Neural cell (in vitro differentiated cells): Measurements from ENCODE around the gene CCDC9B. TPM values are rescaled to one million over a fixed set of nuclear protein-coding genes. Genes with fewer than 3 reads are reported as not detected.

Experiments
- H2AFZ ChIP-seq: fragments of 200-600, 300-800 bp; sonication (generic), shearing (Covaris generic); 2 replicates; pipeline ENCODE4 v1.6.0; 2014; ENCODE audit warnings: low read depth, mild to moderate bottlenecking, antibody characterized with exemption, low read length, moderate library complexity
- H3F3A ChIP-seq: fragments of 200-600 bp; shearing (Covaris generic); 2 replicates; pipeline ENCODE4 v1.6.1; 2016; ENCODE audit warnings: mild to moderate bottlenecking, moderate library complexity, mixed read lengths, antibody characterized with exemption, low read length; ENCODE audit not compliant: insufficient read depth, poor library complexity, severe bottlenecking
- H3K27ac ChIP-seq: fragments of 200-600, 300-800 bp; sonication (generic), shearing (Covaris generic); 2 replicates; pipeline ENCODE4 v1.5.1; 2014; ENCODE audit warnings: mild to moderate bottlenecking, low read length, moderate library complexity
- H3K27me3 ChIP-seq: fragments of 300-800, 200-600 bp; sonication (generic), shearing (Covaris generic); 2 replicates; pipeline ENCODE4 v1.6.0; 2014; ENCODE audit warnings: mild to moderate bottlenecking, low read depth, low read length, moderate library complexity; ENCODE audit not compliant: insufficient read depth
- H3K36me3 ChIP-seq: fragments of 300-800, 200-600 bp; sonication (generic), shearing (Covaris generic); 2 replicates; pipeline ENCODE4 v1.5.1; 2014; ENCODE audit warnings: mild to moderate bottlenecking, antibody characterized with exemption, low read length, moderate library complexity; ENCODE audit not compliant: insufficient read depth
- H3K4me2 ChIP-seq: fragments of 300-800, 200-600 bp; sonication (generic), shearing (Covaris generic); 2 replicates; pipeline ENCODE4 v1.6.0; 2014; ENCODE audit warnings: mild to moderate bottlenecking, low read length
- H3K4me3 ChIP-seq: fragments of 300-800, 200-600 bp; sonication (generic), shearing (Covaris generic); 2 replicates; pipeline ENCODE4 v1.5.1; 2014; ENCODE audit warnings: mild to moderate bottlenecking, low read length, moderate library complexity
- H3K79me2 ChIP-seq: fragments of 200-600 bp; shearing (Covaris generic); replicated peaks from 2 replicates; pipeline ENCODE4 v1.6.0; 2014; ENCODE audit warnings: mild to moderate bottlenecking, low read length, moderate library complexity; ENCODE audit not compliant: insufficient read depth
- H3K9ac ChIP-seq: fragments of 300-800, 200-600 bp; sonication (generic), shearing (Covaris generic); 2 replicates; pipeline ENCODE4 v1.6.1; 2016; ENCODE audit warnings: mild to moderate bottlenecking, low read length, mixed read lengths
- H3K9me2 ChIP-seq: fragments of 200-600 bp; shearing (Covaris generic); 2 replicates; pipeline ENCODE4 v1.6.1; 2016; ENCODE audit warnings: mild to moderate bottlenecking, low read length, mixed read lengths; ENCODE audit not compliant: insufficient read depth
- H3K9me3 ChIP-seq: fragments of 200-600, 300-800 bp; sonication (generic), shearing (Covaris generic); 2 replicates; pipeline ENCODE4 v1.6.1; 2016; ENCODE audit warnings: mild to moderate bottlenecking, mixed run types, low read length, moderate library complexity, mixed read lengths
- H4K20me1 ChIP-seq: fragments of 200-600 bp; shearing (Covaris generic); 2 replicates; pipeline ENCODE4 v1.6.1; 2016; ENCODE audit warnings: mild to moderate bottlenecking, mixed run types; ENCODE audit not compliant: insufficient read depth
- EP300 ChIP-seq: fragments of 450-650 bp; conservative IDR thresholded peaks from 2 replicates; pipeline ENCODE4 v1.6.1; 2014; ENCODE audit warnings: antibody characterized with exemption, mild to moderate bottlenecking, moderate library complexity; ENCODE audit not compliant: poor library complexity, severe bottlenecking
- EZH2 ChIP-seq: fragments of 200-600, 300-800 bp; shearing (Covaris generic), sonication (generic); IDR thresholded peaks from 2 replicates; pipeline ENCODE4 v1.6.1; 2014; ENCODE audit warnings: antibody characterized with exemption, low read length, borderline replicate concordance, mild to moderate bottlenecking; ENCODE audit not compliant: insufficient read depth, poor library complexity, severe bottlenecking
- MXI1 ChIP-seq: fragments of 450-650 bp; conservative IDR thresholded peaks from 2 replicates; pipeline ENCODE4 v1.6.1; 2014; ENCODE audit warnings: antibody characterized with exemption, mild to moderate bottlenecking; ENCODE audit not compliant: poor library complexity, severe bottlenecking
- POLR2AphosphoS5 ChIP-seq: IDR thresholded peaks from 2 replicates; pipeline ENCODE4 v1.6.1; 2012
- RAD21 ChIP-seq: fragments of 450-650 bp; conservative IDR thresholded peaks from 2 replicates; pipeline ENCODE4 v1.6.1; 2014; ENCODE audit warnings: antibody characterized with exemption, mild to moderate bottlenecking, moderate library complexity
- REST ChIP-seq: IDR thresholded peaks from 2 replicates; pipeline ENCODE4 v1.6.1; 2012; ENCODE audit warnings: borderline replicate concordance
- SMC3 ChIP-seq: fragments of 450-650 bp; conservative IDR thresholded peaks from 2 replicates; pipeline ENCODE4 v1.6.1; 2014; ENCODE audit warnings: antibody characterized with exemption, mild to moderate bottlenecking, moderate library complexity; ENCODE audit not compliant: poor library complexity
- TAF1 ChIP-seq: IDR thresholded peaks from 2 replicates; pipeline ENCODE4 v1.6.1; 2012; ENCODE audit warnings: low read depth
- polyA plus RNA-seq: library from polyadenylated mRNA; depleted of rRNA; stranded (reverse); fragments of >200 nt; gene quantifications from 2 replicates; pipeline ENCODE4 v1.2.3, GENCODE V29; 2014
- TF ChIP-seq, protein P1 (sequence below): fragments of 450-650 bp; IDR thresholded peaks from 2 replicates; pipeline ENCODE4 v1.5.1; 2014; ENCODE audit warnings: antibody characterized with exemption, mild to moderate bottlenecking, moderate library complexity; ENCODE audit not compliant: poor library complexity, severe bottlenecking

CCDC9B gene
- polyA plus RNA-seq, 1 donor from 2014 or later: not detected

GRCh38 chr15:40316931-40317330 lies 23.8 kb downstream of the CCDC9B start:
- Histone ChIP-seq H2AFZ (no peak overlapping the region), H3K27ac (no peak overlapping the region), H3K36me3 (no peaks in the 10 kb centered on the region), H3K27me3 (no peaks in the 10 kb centered on the region), H4K20me1 (no peaks in the 10 kb centered on the region), H3F3A (no peaks in the 10 kb centered on the region), H3K79me2 (no peaks in the 10 kb centered on the region), H3K4me3 (no peak overlapping the region), H3K9me3 (no peaks in the 10 kb centered on the region), H3K9me2 (no peaks in the 10 kb centered on the region), H3K4me2 (no peak overlapping the region), H3K9ac (no peak overlapping the region)
- TF ChIP-seq REST (no peak), RAD21 (no peak), SMC3 (no peak), EP300 (no peak), MXI1 (no peak), TAF1 (no peak), EZH2 (no peak), POLR2AphosphoS5 (no peak)
- TF ChIP-seq, protein P1, sequence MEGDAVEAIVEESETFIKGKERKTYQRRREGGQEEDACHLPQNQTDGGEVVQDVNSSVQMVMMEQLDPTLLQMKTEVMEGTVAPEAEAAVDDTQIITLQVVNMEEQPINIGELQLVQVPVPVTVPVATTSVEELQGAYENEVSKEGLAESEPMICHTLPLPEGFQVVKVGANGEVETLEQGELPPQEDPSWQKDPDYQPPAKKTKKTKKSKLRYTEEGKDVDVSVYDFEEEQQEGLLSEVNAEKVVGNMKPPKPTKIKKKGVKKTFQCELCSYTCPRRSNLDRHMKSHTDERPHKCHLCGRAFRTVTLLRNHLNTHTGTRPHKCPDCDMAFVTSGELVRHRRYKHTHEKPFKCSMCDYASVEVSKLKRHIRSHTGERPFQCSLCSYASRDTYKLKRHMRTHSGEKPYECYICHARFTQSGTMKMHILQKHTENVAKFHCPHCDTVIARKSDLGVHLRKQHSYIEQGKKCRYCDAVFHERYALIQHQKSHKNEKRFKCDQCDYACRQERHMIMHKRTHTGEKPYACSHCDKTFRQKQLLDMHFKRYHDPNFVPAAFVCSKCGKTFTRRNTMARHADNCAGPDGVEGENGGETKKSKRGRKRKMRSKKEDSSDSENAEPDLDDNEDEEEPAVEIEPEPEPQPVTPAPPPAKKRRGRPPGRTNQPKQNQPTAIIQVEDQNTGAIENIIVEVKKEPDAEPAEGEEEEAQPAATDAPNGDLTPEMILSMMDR: no peak

GRCh38 chr15:40314723-40315276 lies 25.9 kb downstream of the CCDC9B start:
- no peak for TF ChIP-seq RAD21
- TF ChIP-seq EZH2: no peak
- TF ChIP-seq POLR2AphosphoS5: no peak
- no peak for TF ChIP-seq EP300
- no peak for TF ChIP-seq REST
- TF ChIP-seq TAF1: no peak
- no peak for TF ChIP-seq SMC3
- TF ChIP-seq, protein P1: no peak
- no peak for TF ChIP-seq MXI1
- Histone ChIP-seq H3K9me3 (no peaks in the 10 kb centered on the region), H3K9ac (no peak overlapping the region), H3K79me2 (no peaks in the 10 kb centered on the region), H3K27ac (no peak overlapping the region), H4K20me1 (no peaks in the 10 kb centered on the region), H3K9me2 (no peaks in the 10 kb centered on the region), H3K4me3 (no peak overlapping the region), H3F3A (no peaks in the 10 kb centered on the region), H3K36me3 (no peaks in the 10 kb centered on the region), H2AFZ (no peak overlapping the region), H3K27me3 (no peaks in the 10 kb centered on the region), H3K4me2 (no peak overlapping the region)
